ENCODE results near the gene MEOX2. TPM values are rescaled to one million over a fixed set of nuclear protein-coding genes. Genes with fewer than 3 reads are reported as not detected.

MEOX2 gene
- total RNA-seq, 1 experiment from 2014 or later = not detected

- BruUV-seq (replicated peaks) = no TSS peak
- H3K27me3 ChIP-seq (replicated peaks; ENCODE audit: control insufficient read depth, insufficient read depth, low read length) = peaks cover 12% of the 10 kb centered on the region
- CTCF ChIA-PET = interaction anchor here (1.9 kb wide), 1 partner anchor 33 kb away, joined by 6 read pairs; no protein-coding TSS in a partner anchor
- Mint-ChIP-seq H3K27me3 (ENCODE audit: insufficient read depth, unreplicated experiment) (peaks cover 33% of the 10 kb centered on the region), H3K4me3 (ENCODE audit: unreplicated experiment) (no peak overlapping the region), H3K27ac (ENCODE audit: unreplicated experiment) (no peak overlapping the region), H3K4me1 (ENCODE audit: low read depth, unreplicated experiment) (peaks cover 10% of the 10 kb centered on the region), H3K36me3 (ENCODE audit: insufficient read depth, unreplicated experiment) (no peaks in the 10 kb centered on the region), H3K9me3 (ENCODE audit: unreplicated experiment) (no peaks in the 10 kb centered on the region)
- H3K4me3 ChIP-seq (ENCODE audit: low read depth, low read length) = no peak overlapping the region
- no peak for DNase-seq
- no peaks in the 10 kb centered on the region for H3K36me3 ChIP-seq (ENCODE audit: control insufficient read depth, insufficient read depth, low read length)
- H3K9me3 ChIP-seq = no peaks in the 10 kb centered on the region
- H3K4me1 ChIP-seq = no peaks in the 10 kb centered on the region; the same call in none of the 2 replicates
- POLR2A ChIA-PET = no interaction called here
- TF ChIP-seq, protein P1, sequence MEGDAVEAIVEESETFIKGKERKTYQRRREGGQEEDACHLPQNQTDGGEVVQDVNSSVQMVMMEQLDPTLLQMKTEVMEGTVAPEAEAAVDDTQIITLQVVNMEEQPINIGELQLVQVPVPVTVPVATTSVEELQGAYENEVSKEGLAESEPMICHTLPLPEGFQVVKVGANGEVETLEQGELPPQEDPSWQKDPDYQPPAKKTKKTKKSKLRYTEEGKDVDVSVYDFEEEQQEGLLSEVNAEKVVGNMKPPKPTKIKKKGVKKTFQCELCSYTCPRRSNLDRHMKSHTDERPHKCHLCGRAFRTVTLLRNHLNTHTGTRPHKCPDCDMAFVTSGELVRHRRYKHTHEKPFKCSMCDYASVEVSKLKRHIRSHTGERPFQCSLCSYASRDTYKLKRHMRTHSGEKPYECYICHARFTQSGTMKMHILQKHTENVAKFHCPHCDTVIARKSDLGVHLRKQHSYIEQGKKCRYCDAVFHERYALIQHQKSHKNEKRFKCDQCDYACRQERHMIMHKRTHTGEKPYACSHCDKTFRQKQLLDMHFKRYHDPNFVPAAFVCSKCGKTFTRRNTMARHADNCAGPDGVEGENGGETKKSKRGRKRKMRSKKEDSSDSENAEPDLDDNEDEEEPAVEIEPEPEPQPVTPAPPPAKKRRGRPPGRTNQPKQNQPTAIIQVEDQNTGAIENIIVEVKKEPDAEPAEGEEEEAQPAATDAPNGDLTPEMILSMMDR (IDR thresholded peaks at IDR 0.05; ENCODE audit: insufficient read depth in 1 of 2, low read depth in 1 of 2, low read length in 1 of 2, severe bottlenecking in 1 of 2, unreplicated experiment in 1 of 2) = no peak
- intact Hi-C loops (cut with micrococcal nuclease; ENCODE audit: unreplicated experiment) = loop anchor here (5.0 kb wide), 1 partner anchor 384 kb away; no protein-coding TSS in a partner anchor
Observed at GRCh38 chr7:15688279-15688626, 1.8 kb upstream of the MEOX2 start.

DNA sequence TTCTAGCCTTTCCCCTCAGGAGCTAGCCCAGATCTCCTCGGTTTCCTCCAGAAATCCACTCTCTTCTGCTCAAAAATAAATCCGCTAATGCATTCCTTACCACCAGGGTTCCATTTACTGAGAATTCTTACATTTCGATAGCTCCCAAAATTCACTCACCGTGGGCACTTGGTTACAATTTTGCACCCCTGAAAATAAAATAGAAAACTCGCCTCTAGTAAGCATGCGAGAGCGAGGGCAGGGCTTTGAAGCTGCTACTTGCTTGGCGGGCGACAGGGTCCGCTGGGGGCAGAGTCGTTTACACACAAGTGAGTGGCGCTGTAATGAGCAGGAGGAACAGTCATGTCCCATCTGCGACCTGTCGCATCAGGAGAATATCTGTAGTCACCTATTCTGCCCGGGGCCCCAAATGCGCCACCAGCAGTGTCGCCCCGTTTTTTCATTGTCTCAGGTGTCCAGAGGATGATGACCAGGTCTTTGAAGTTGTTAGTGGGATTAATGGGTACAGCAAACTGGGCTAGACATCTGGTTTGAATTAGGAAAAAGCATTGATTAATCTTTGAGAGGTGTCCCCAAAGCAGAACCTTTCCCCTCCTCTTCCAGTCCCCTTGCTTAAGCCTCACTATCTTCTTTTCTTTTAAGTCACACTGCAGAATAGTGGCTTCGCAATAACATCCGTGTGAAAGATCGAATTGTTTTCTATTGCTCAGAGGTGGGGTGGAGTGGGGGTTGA, 1.2 kb upstream of the MEOX2 start:
- no peak overlapping the region for H3K4me3 ChIP-seq (ENCODE audit: low read depth, low read length)
- POLR2A ChIA-PET = no interaction called here

DNA sequence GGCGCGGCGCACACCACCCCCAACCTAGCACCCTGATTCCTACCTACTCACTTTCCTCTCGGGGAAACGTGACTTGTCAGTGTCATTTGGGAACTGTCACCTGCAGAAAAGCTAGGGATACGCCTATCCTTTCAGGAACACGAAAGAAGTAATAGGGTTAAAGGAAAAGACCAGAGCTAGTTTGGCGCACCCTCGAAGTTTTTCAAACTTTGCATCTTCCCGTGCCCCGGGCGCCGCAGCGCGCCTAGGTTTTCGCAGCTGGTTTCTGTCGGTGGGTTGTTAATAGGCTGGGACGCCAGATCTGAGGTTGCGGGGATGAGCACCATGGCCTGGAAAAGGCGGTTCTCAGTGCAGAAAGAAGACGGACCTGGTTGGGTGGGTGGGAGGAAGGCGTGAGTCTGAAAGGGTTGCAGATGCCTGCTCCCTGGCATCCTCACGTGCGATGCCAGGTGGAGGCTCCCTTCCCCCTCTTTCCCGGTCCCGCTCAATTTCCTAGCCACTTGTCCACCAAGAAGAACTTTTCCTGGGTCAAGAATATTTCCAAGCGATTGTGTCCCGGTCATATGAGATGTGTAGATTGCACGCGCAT, 568 bp upstream of the MEOX2 start:
- no peak for DNase-seq
- Histone ChIP-seq H3K4me1 (no peaks in the 10 kb centered on the region; the same call in none of the 2 replicates), H3K4me3 (ENCODE audit: low read depth, low read length) (peak overlapping the region; percentile 19; the same call in 1 of the 2 replicates), H3K9me3 (no peaks in the 10 kb centered on the region), H3K27me3 (replicated peaks; ENCODE audit: control insufficient read depth, insufficient read depth, low read length) (peaks cover 12% of the 10 kb centered on the region), H3K36me3 (ENCODE audit: control insufficient read depth, insufficient read depth, low read length) (no peaks in the 10 kb centered on the region)
- H3K4me1 Mint-ChIP-seq (ENCODE audit: low read depth, unreplicated experiment) = peaks cover 10% of the 10 kb centered on the region
- CTCF ChIA-PET = interaction anchor here (1.9 kb wide), 1 partner anchor 34 kb away, joined by 6 read pairs; no protein-coding TSS in a partner anchor
- H3K27ac Mint-ChIP-seq (ENCODE audit: unreplicated experiment) = no peak overlapping the region
- peak overlapping the region; percentile 71 for H3K4me3 Mint-ChIP-seq (ENCODE audit: unreplicated experiment)
- TF ChIP-seq, protein P1 (IDR thresholded peaks at IDR 0.05; ENCODE audit: insufficient read depth in 1 of 2, low read depth in 1 of 2, low read length in 1 of 2, severe bottlenecking in 1 of 2, unreplicated experiment in 1 of 2) = no peak
- H3K9me3 Mint-ChIP-seq (ENCODE audit: unreplicated experiment) = no peaks in the 10 kb centered on the region
- H3K36me3 Mint-ChIP-seq (ENCODE audit: insufficient read depth, unreplicated experiment) = no peaks in the 10 kb centered on the region
- no TSS peak for BruUV-seq (replicated peaks)
- POLR2A ChIA-PET = interaction anchor here (0.6 kb wide), 1 partner anchor 1269 kb away, joined by 3 read pairs; no protein-coding TSS in a partner anchor
- peaks cover 33% of the 10 kb centered on the region for H3K27me3 Mint-ChIP-seq (ENCODE audit: insufficient read depth, unreplicated experiment)
- intact Hi-C loops (cut with micrococcal nuclease; ENCODE audit: unreplicated experiment) = loop anchor here (5.0 kb wide), 1 partner anchor 385 kb away; no protein-coding TSS in a partner anchor

More for the DNA sequence above, 1.2 kb upstream of the MEOX2 start:
- no peak for DNase-seq
- peak overlapping the region; percentile 71 for H3K4me3 Mint-ChIP-seq (ENCODE audit: unreplicated experiment)
- H3K4me1 ChIP-seq = no peaks in the 10 kb centered on the region; the same call in none of the 2 replicates
- H3K4me1 Mint-ChIP-seq (ENCODE audit: low read depth, unreplicated experiment) = peaks cover 10% of the 10 kb centered on the region
- TF ChIP-seq, protein P1 (IDR thresholded peaks at IDR 0.05; ENCODE audit: insufficient read depth in 1 of 2, low read depth in 1 of 2, low read length in 1 of 2, severe bottlenecking in 1 of 2, unreplicated experiment in 1 of 2) = peak; percentile 20 to 21
- no peak overlapping the region for H3K27ac Mint-ChIP-seq (ENCODE audit: unreplicated experiment)
- H3K9me3 Mint-ChIP-seq (ENCODE audit: unreplicated experiment) = no peaks in the 10 kb centered on the region
- no TSS peak for BruUV-seq (replicated peaks)
- H3K27me3 ChIP-seq (replicated peaks; ENCODE audit: control insufficient read depth, insufficient read depth, low read length) = peaks cover 12% of the 10 kb centered on the region
- peaks cover 33% of the 10 kb centered on the region for H3K27me3 Mint-ChIP-seq (ENCODE audit: insufficient read depth, unreplicated experiment)
- CTCF ChIA-PET = interaction anchor here (1.9 kb wide), 1 partner anchor 34 kb away, joined by 6 read pairs; no protein-coding TSS in a partner anchor
- H3K36me3 Mint-ChIP-seq (ENCODE audit: insufficient read depth, unreplicated experiment) = no peaks in the 10 kb centered on the region
- no peaks in the 10 kb centered on the region for H3K36me3 ChIP-seq (ENCODE audit: control insufficient read depth, insufficient read depth, low read length)
- intact Hi-C loops (cut with micrococcal nuclease; ENCODE audit: unreplicated experiment) = loop anchor here (5.0 kb wide), 1 partner anchor 385 kb away; no protein-coding TSS in a partner anchor
- H3K9me3 ChIP-seq = no peaks in the 10 kb centered on the region

All from Caco-2 (cell line).